Measurements from ENCODE around the gene ACTR8. TPM values are rescaled to one million over a fixed set of nuclear protein-coding genes. Genes with fewer than 3 reads are reported as not detected.

ACTR8 gene
- polyA plus RNA-seq, 3 donors: 8.3 to 12.2 (median 10.7) TPM

DNA sequence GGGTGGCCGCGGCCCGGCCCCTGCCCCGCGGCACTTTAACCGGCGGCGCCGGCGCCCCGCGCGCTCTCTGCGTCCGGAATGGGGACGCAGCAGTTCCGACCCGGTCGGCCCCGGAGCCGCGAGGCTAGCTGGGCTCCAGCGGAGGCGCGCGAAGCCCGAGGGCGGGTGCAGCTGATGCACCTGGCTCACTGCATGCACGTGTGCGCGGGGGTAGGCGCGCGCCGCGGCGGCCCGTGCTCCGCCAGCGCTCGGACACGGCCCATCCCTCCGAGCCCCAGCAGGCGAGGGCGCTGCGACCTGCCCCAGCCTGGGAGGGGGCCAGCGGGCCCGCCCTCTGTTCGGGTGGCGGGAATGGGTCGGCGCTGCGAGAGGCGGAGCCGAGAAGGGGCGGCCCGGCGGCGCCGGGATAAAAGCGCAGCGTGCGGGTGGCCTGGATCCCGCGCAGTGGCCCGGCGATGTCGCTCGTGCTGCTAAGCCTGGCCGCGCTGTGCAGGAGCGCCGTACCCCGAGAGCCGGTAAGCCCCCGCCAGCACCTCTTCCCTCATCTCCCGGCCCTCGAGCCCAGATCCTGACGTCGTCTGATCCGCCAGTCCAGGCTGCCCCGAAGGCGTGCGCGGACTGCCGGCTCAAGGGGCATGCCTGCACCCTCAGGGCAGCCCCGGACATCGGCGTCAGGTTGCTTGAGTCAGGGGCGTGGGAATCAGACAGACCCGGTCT, 35.7 kb downstream of the ACTR8 start, which contains the start of the genes CHDH and IL17RB:
CHDH (minus strand) TSS at position 286 of the 717 bp plus-strand sequence. CDS start 22,411 bp downstream, outside the sequence.
IL17RB (plus strand) TSS at position 435 of the 717 bp plus-strand sequence; CDS start at position 456, 21 bp downstream.
- intact Hi-C loops (cut with micrococcal nuclease): no loop called here
- H3K9me3 Mint-ChIP-seq: peaks cover 0 to 10% (median 1%) of the 10 kb centered on the region in 7 donors
- H3K27me3 ChIP-seq (ENCODE audit: control insufficient read depth in 2 of 2, insufficient read depth in 2 of 2, low read length in 2 of 2): peaks cover 29 to 64% of the 10 kb centered on the region in 2 donors
- H3K4me1 Mint-ChIP-seq: peaks cover 9% of the 10 kb centered on the region
- no peak within 1 kb of the TSS for H3K27ac Mint-ChIP-seq
- H3K4me3 ChIP-seq (replicated peaks in 1 of 3; ENCODE audit: low read depth in 2 of 3, low read length in 3 of 3): peak within 1 kb of the TSS; percentile 27 to 76 (median 31)
- DNase-seq: no peak
- H3K36me3 Mint-ChIP-seq: peaks cover 2 to 3% of the 10 kb centered on the region in 2 donors
- peak within 1 kb of the TSS; percentile 80 for H3K4me2 ChIP-seq (replicated peaks; ENCODE audit: extremely low read depth, low read length, poor library complexity, severe bottlenecking)
- H2AFZ ChIP-seq (ENCODE audit: insufficient read depth, low read depth, low read length, poor library complexity, severe bottlenecking): peak within 1 kb of the TSS; percentile 77
- H3K4me3 Mint-ChIP-seq: peak within 1 kb of the TSS; percentile 74 to 92
- H3K9ac ChIP-seq (ENCODE audit: insufficient read depth, low read length, poor library complexity, severe bottlenecking): peak within 1 kb of the TSS; percentile 51
- peaks cover 52 to 69% (median 53%) of the 10 kb centered on the region in 3 donors for H3K27me3 Mint-ChIP-seq (ENCODE audit: low read depth in 3 of 3)
- H4K20me1 ChIP-seq (ENCODE audit: insufficient read depth, low read length): no peaks in the 10 kb centered on the region
- TF ChIP-seq, protein P1, sequence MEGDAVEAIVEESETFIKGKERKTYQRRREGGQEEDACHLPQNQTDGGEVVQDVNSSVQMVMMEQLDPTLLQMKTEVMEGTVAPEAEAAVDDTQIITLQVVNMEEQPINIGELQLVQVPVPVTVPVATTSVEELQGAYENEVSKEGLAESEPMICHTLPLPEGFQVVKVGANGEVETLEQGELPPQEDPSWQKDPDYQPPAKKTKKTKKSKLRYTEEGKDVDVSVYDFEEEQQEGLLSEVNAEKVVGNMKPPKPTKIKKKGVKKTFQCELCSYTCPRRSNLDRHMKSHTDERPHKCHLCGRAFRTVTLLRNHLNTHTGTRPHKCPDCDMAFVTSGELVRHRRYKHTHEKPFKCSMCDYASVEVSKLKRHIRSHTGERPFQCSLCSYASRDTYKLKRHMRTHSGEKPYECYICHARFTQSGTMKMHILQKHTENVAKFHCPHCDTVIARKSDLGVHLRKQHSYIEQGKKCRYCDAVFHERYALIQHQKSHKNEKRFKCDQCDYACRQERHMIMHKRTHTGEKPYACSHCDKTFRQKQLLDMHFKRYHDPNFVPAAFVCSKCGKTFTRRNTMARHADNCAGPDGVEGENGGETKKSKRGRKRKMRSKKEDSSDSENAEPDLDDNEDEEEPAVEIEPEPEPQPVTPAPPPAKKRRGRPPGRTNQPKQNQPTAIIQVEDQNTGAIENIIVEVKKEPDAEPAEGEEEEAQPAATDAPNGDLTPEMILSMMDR (IDR thresholded peaks at IDR 0.05): no peak
- H3K79me2 ChIP-seq (ENCODE audit: insufficient read depth, low read length): no peaks in the 10 kb centered on the region
- H3K36me3 ChIP-seq (replicated peaks in 1 of 2; ENCODE audit: control insufficient read depth in 1 of 2, insufficient read depth in 2 of 2, low read length in 2 of 2): no peaks in the 10 kb centered on the region
- H3K9me3 ChIP-seq (replicated peaks in 1 of 2; ENCODE audit: control insufficient read depth in 1 of 2, insufficient read depth in 1 of 2, low read length in 2 of 2): peaks cover 0 to 8% of the 10 kb centered on the region in 2 donors
- peaks cover 8 to 14% of the 10 kb centered on the region in 2 donors for H3K4me1 ChIP-seq (ENCODE audit: control insufficient read depth in 1 of 2, insufficient read depth in 2 of 2, low read length in 2 of 2)
- 3% methylated on average over 91 of the region's 91 CpGs for WGBS (ENCODE audit: insufficient coverage)
- H3K27ac ChIP-seq (ENCODE audit: low read depth in 1 of 2, low read length in 2 of 2): no peak within 1 kb of the TSS

DNA sequence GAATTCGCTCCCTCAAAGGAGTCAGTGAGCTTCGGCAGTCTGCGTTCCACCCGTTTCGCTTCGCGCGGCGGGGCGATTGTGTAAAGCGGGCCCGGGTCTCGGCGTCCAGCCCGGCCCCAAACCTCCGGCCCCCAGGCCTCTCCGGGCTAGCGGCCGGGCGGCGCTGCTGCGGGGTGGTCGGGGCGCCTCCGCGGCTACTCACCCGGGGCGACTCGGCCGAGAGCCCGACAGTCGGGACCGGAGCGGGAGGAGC, 36.1 kb downstream of the ACTR8 start:
- H3K27me3 Mint-ChIP-seq (ENCODE audit: low read depth in 3 of 3): peaks cover 55 to 71% (median 55%) of the 10 kb centered on the region in 3 donors
- H3K27me3 ChIP-seq (ENCODE audit: control insufficient read depth in 2 of 2, insufficient read depth in 2 of 2, low read length in 2 of 2): peaks cover 29 to 61% of the 10 kb centered on the region in 2 donors

More for the DNA sequence above, 36.1 kb downstream of the ACTR8 start:
- Histone ChIP-seq H3K4me3 (replicated peaks in 1 of 3; ENCODE audit: low read depth in 2 of 3, low read length in 3 of 3) (peak overlapping the region; percentile 27 to 76 (median 31)), H4K20me1 (ENCODE audit: insufficient read depth, low read length) (no peaks in the 10 kb centered on the region), H3K4me1 (ENCODE audit: control insufficient read depth in 1 of 2, insufficient read depth in 2 of 2, low read length in 2 of 2) (peaks cover 8 to 14% of the 10 kb centered on the region in 2 donors), H2AFZ (ENCODE audit: insufficient read depth, low read depth, low read length, poor library complexity, severe bottlenecking) (peak overlapping the region; percentile 77), H3K9me3 (replicated peaks in 1 of 2; ENCODE audit: control insufficient read depth in 1 of 2, insufficient read depth in 1 of 2, low read length in 2 of 2) (peaks cover 0 to 8% of the 10 kb centered on the region in 2 donors), H3K79me2 (ENCODE audit: insufficient read depth, low read length) (no peaks in the 10 kb centered on the region), H3K9ac (ENCODE audit: insufficient read depth, low read length, poor library complexity, severe bottlenecking) (peak overlapping the region; percentile 51), H3K4me2 (replicated peaks; ENCODE audit: extremely low read depth, low read length, poor library complexity, severe bottlenecking) (peak overlapping the region; percentile 80), H3K27ac (ENCODE audit: low read depth in 1 of 2, low read length in 2 of 2) (no peak overlapping the region), H3K36me3 (replicated peaks in 1 of 2; ENCODE audit: control insufficient read depth in 1 of 2, insufficient read depth in 2 of 2, low read length in 2 of 2) (no peaks in the 10 kb centered on the region)
- Mint-ChIP-seq H3K4me1 (peaks cover 9% of the 10 kb centered on the region), H3K36me3 (peaks cover 2 to 3% of the 10 kb centered on the region in 2 donors), H3K4me3 (peak overlapping the region; percentile 74 to 92), H3K9me3 (peaks cover 0 to 10% (median 1%) of the 10 kb centered on the region in 7 donors), H3K27ac (no peak overlapping the region)
- TF ChIP-seq, protein P1 (IDR thresholded peaks at IDR 0.05): no peak
- under 1% methylated on average over 34 of the region's 34 CpGs for WGBS (ENCODE audit: insufficient coverage)
- intact Hi-C loops (cut with micrococcal nuclease): no loop called here
- DNase-seq: no peak

Data from CD14-positive monocyte (primary cell).